Muscle of leg (tissue), 11 donors: Measurements from ENCODE around the gene CNNM4. TPM values are rescaled to one million over a fixed set of nuclear protein-coding genes. Genes with fewer than 3 reads are reported as not detected.

ENCODE experiments used
- DNase-seq: peaks from one replicate; pipeline ENCODE4 v3.0.0; 2013
- H3K27ac ChIP-seq: one replicate; pipeline ENCODE4 v1.5.1; 2013; ENCODE audit warnings: mild to moderate bottlenecking, low read length, control low read depth
- H3K27me3 ChIP-seq: one replicate; pipeline ENCODE4 v1.6.1; 2013; ENCODE audit warnings: low read length; ENCODE audit not compliant: control insufficient read depth, insufficient read depth
- H3K36me3 ChIP-seq: one replicate; pipeline ENCODE4 v1.6.1; 2013; ENCODE audit warnings: low read length; ENCODE audit not compliant: control insufficient read depth, insufficient read depth
- H3K4me1 ChIP-seq: one replicate; pipeline ENCODE4 v1.6.1; 2013; ENCODE audit warnings: low read length; ENCODE audit not compliant: control insufficient read depth, insufficient read depth
- H3K4me3 ChIP-seq: one replicate; pipeline ENCODE4 v1.5.1; 2013; ENCODE audit warnings: low read length, control low read depth
- H3K9me3 ChIP-seq: replicated peaks from 2 replicates; pipeline ENCODE4 v1.6.1; 2013; ENCODE audit warnings: low read depth, low read length; ENCODE audit not compliant: control insufficient read depth
- WGBS: methylation state at CpG from one replicate; pipeline ENCODE4 v1.1.5; 2013; ENCODE audit warnings: missing lambda C conversion rate; ENCODE audit not compliant: insufficient coverage; 5-methylcytosine and 5-hydroxymethylcytosine counted together
- polyA plus RNA-seq, 8 donors: library from polyadenylated mRNA; unstranded; fragments of 120-200 nt; gene quantifications; one replicate each; pipeline versions ENCODE4 v1.2.1 to v1.2.3, GENCODE V29; 2013; ENCODE audit warnings: inconsistent platforms in 1 of 8, low replicate concordance in 1 of 8; ENCODE audit not compliant: insufficient read length in 8 of 8, insufficient read depth in 1 of 8
- total RNA-seq: library from RNA; stranded (reverse); fragments of 120-200 nt; gene quantifications from one replicate; pipeline ENCODE4 v1.2.4, GENCODE V29; 2013

The CNNM4 gene
- total and polyA plus RNA-seq, 9 donors, result 14.9 to 30.0 (median 24.2) TPM

- H3K4me1 ChIP-seq, result peaks cover 39% of the 10 kb centered on the region
- DNase-seq, result no peak
- no peak overlapping the region for H3K27ac ChIP-seq
- 71% methylated on average over 5 of the region's 8 CpGs for WGBS
- no peaks in the 10 kb centered on the region for H3K27me3 ChIP-seq
- H3K9me3 ChIP-seq, result no peaks in the 10 kb centered on the region
- H3K36me3 ChIP-seq, result no peaks in the 10 kb centered on the region
- H3K4me3 ChIP-seq, result no peak overlapping the region
These were observed 7.4 kb downstream of the CNNM4 start for GRCh38 chr2:96768083-96768561.

DNA sequence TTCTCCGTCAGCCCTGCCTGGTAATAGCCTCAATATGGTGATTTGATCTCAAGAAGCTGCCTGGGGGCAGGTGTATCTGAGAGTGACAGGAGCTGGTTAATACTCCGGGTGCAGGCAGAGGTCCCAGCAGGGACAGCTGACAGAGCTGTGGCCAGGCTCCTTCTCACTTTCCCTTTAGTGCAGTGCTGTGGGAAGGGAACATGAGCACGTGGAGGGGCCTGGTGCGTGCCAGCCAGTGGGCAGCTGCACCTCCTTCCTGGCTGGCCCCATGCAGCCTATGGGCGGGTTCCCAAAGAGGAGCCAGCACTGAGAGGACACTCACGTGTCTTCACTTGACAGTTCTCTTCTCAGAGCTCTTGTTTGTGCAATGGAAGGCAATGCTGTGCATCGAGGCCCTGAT, 9.1 kb downstream of the CNNM4 start:
- no peaks in the 10 kb centered on the region for H3K9me3 ChIP-seq
- H3K4me1 ChIP-seq, result peaks cover 25% of the 10 kb centered on the region
- H3K36me3 ChIP-seq, result no peaks in the 10 kb centered on the region
- 65% methylated on average over 6 of the region's 7 CpGs for WGBS
- H3K27ac ChIP-seq, result peak overlapping the region; percentile 85
- peak; percentile 88 for DNase-seq
- no peaks in the 10 kb centered on the region for H3K27me3 ChIP-seq
- H3K4me3 ChIP-seq, result no peak overlapping the region

DNA sequence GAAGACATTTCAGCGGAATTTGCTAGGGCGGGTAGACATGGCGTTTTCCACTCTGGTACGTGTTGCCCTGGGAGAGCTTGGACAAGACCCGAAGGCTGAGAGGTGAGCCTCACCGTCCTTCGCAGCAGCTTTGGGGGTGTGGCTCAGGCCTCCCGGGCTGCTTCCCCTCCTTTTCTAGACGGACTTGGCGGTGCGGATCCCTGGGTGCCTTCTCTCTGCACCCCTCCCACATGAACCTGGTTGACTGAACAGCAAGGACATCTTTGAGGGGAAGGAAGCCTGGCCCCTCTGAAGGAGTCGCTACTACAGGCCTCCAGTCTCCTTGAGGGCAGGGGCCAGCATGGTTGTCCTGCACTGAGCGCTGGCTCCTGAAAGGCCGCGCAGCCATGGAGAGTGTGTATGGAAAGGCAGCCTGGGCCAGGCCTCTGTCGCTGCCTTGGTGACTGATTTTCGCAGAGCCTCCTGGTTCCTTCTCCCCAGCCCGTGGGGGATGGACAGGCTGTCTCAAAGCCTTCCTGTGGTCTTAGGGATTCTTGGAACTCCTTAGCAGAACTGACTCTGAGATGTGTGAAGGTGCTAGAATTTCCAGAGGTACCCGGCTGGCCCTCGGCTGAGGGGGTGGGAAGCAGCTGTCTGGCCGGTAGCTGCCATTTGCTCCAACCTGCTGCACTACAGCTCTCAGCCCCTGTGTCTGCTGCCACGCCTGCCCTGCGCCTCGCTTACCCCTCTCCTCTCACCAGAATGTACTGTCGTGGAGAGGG, 9.9 kb downstream of the CNNM4 start:
- no peaks in the 10 kb centered on the region for H3K9me3 ChIP-seq
- H3K4me1 ChIP-seq, result peaks cover 25% of the 10 kb centered on the region
- WGBS, result 76% methylated on average over 16 of the region's 25 CpGs
- H3K4me3 ChIP-seq, result no peak overlapping the region
- DNase-seq, result peak; percentile 42
- peak overlapping the region; percentile 85 for H3K27ac ChIP-seq
- H3K36me3 ChIP-seq, result no peaks in the 10 kb centered on the region
- no peaks in the 10 kb centered on the region for H3K27me3 ChIP-seq

GRCh38 chr2:96771796-96772618, 11.3 kb downstream of the CNNM4 start:
- 95% methylated on average over 14 of the region's 20 CpGs for WGBS
- Histone ChIP-seq H3K4me3 (no peak overlapping the region), H3K36me3 (no peaks in the 10 kb centered on the region), H3K27ac (no peak overlapping the region), H3K9me3 (no peaks in the 10 kb centered on the region), H3K4me1 (peaks cover 25% of the 10 kb centered on the region), H3K27me3 (no peaks in the 10 kb centered on the region)
- no peak for DNase-seq

- H3K27me3 ChIP-seq, result no peaks in the 10 kb centered on the region
- WGBS, result 89% methylated on average over 4 of the region's 12 CpGs
- H3K27ac ChIP-seq, result no peak overlapping the region
- no peak for DNase-seq
- H3K36me3 ChIP-seq, result no peaks in the 10 kb centered on the region
- H3K4me1 ChIP-seq, result peaks cover 25% of the 10 kb centered on the region
- no peaks in the 10 kb centered on the region for H3K9me3 ChIP-seq
- H3K4me3 ChIP-seq, result no peak overlapping the region
These were observed 12.4 kb downstream of the CNNM4 start for GRCh38 chr2:96772903-96773671.

- Histone ChIP-seq H3K27me3 (no peaks in the 10 kb centered on the region), H3K4me1 (peaks cover 23% of the 10 kb centered on the region), H3K36me3 (no peaks in the 10 kb centered on the region), H3K4me3 (no peak overlapping the region), H3K9me3 (no peaks in the 10 kb centered on the region), H3K27ac (no peak overlapping the region)
- no peak for DNase-seq
- 70% methylated on average over 2 of the region's 7 CpGs for WGBS
These were observed 13.2 kb downstream of the CNNM4 start for GRCh38 chr2:96773922-96774321.

GRCh38 chr2:96775160-96775559, 14.5 kb downstream of the CNNM4 start:
- H3K4me1 ChIP-seq, result peaks cover 15% of the 10 kb centered on the region
- H3K27me3 ChIP-seq, result no peaks in the 10 kb centered on the region
- no peak overlapping the region for H3K4me3 ChIP-seq
- H3K9me3 ChIP-seq, result no peaks in the 10 kb centered on the region
- no peaks in the 10 kb centered on the region for H3K36me3 ChIP-seq
- H3K27ac ChIP-seq, result no peak overlapping the region
- no CpG with 5 or more reads among the region's 1 CpG for WGBS
- DNase-seq, result no peak

DNA sequence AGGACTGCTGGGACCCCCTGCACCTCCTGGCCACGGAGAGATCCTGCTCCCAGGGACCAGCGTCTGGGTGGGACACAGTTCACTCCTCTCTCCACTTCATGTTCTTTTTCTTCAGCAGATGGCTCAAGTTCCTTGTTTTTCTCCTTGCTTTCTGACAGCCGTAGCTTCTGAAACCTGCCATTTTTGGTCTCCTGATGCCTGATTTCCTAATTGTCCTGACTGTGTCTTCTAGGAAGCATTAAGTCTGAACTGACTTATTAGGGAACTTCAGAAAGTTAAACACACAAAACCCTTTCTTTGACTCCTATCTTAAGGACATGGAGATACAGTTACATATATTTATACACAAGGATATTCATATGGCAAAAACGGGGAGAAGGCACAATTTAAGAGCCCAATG, 22.7 kb downstream of the CNNM4 start:
- H3K9me3 ChIP-seq, result no peaks in the 10 kb centered on the region
- peak; percentile 29 for DNase-seq
- peaks cover 14% of the 10 kb centered on the region for H3K4me1 ChIP-seq
- 54% methylated on average over 3 of the region's 4 CpGs for WGBS
- H3K27me3 ChIP-seq, result no peaks in the 10 kb centered on the region
- no peak overlapping the region for H3K4me3 ChIP-seq
- no peak overlapping the region for H3K27ac ChIP-seq
- H3K36me3 ChIP-seq, result no peaks in the 10 kb centered on the region

GRCh38 chr2:96787411-96787810, 26.7 kb downstream of the CNNM4 start:
- no peak overlapping the region for H3K27ac ChIP-seq

More at GRCh38 chr2:96787411-96787810, 26.7 kb downstream of the CNNM4 start:
- Histone ChIP-seq H3K36me3 (no peaks in the 10 kb centered on the region), H3K4me1 (peaks cover 25% of the 10 kb centered on the region), H3K27me3 (no peaks in the 10 kb centered on the region), H3K9me3 (no peaks in the 10 kb centered on the region), H3K4me3 (no peak overlapping the region)
- DNase-seq, result no peak
- no CpG with 5 or more reads among the region's 3 CpGs for WGBS
